Testis (tissue), 2 donors: ENCODE data around the gene USP47.

ENCODE experiments used
- CTCF ChIP-seq, 3 experiments: fragments of 450-650 bp in 2 of 3; fragments of 200-600 bp in 1 of 3; sonication (generic) in 1 of 3; IDR thresholded peaks; one replicate each; pipeline ENCODE4 v1.5.1; 2016 to 2019; ENCODE audit warnings: antibody characterized with exemption in 3 of 3, mild to moderate bottlenecking in 2 of 3, moderate library complexity in 1 of 3
- POLR2A ChIP-seq: fragments of 450-650 bp; IDR thresholded peaks from one replicate; pipeline ENCODE4 v1.6.1; 2017; ENCODE audit warnings: antibody characterized with exemption, mild to moderate bottlenecking, moderate library complexity

- TF ChIP-seq POLR2A (no peak), CTCF (IDR thresholded peaks at IDR 0.05) (no peak)
Measured at GRCh38 chr11:11988099-11988651, 146.4 kb downstream of the USP47 start.
